ENCODE data around the gene MPPED1.

The MPPED1 gene

GRCh38 chr22:43412808-43413795 lies 1.3 kb downstream of the MPPED1 start:
- DNase-seq (ENCODE audit: low spot score): no peak

GRCh38 chr22:43413826-43414225 lies 2.0 kb downstream of the MPPED1 start:
- DNase-seq (ENCODE audit: low spot score): no peak

- no peak for DNase-seq (ENCODE audit: low spot score)
Observed at GRCh38 chr22:43415681-43416080, 3.9 kb downstream of the MPPED1 start.

- DNase-seq (ENCODE audit: low spot score): no peak
Observed at GRCh38 chr22:43417555-43417954, 5.7 kb downstream of the MPPED1 start.

- no peak for DNase-seq (ENCODE audit: low spot score)
Observed at GRCh38 chr22:43418079-43418825, 6.4 kb downstream of the MPPED1 start.

- no peak for DNase-seq (ENCODE audit: low spot score)
Observed at GRCh38 chr22:43419371-43420080, 7.7 kb downstream of the MPPED1 start.

- DNase-seq (ENCODE audit: low spot score): no peak
Observed at GRCh38 chr22:43421046-43421665, 9.3 kb downstream of the MPPED1 start.

- DNase-seq (ENCODE audit: low spot score): no peak
Observed at GRCh38 chr22:43421914-43422615, 10.3 kb downstream of the MPPED1 start.

GRCh38 chr22:43423046-43423445 lies 11.2 kb downstream of the MPPED1 start:
- DNase-seq (ENCODE audit: low spot score): no peak

- no peak for DNase-seq (ENCODE audit: low spot score)
Observed at GRCh38 chr22:43424201-43424600, 12.4 kb downstream of the MPPED1 start.

GRCh38 chr22:43424666-43425630 lies 13.1 kb downstream of the MPPED1 start:
- no peak for DNase-seq (ENCODE audit: low spot score)

GRCh38 chr22:43425976-43426785 lies 14.4 kb downstream of the MPPED1 start:
- no peak for DNase-seq (ENCODE audit: low spot score)

GRCh38 chr22:43426816-43427215 lies 15.0 kb downstream of the MPPED1 start:
- DNase-seq (ENCODE audit: low spot score): no peak

- DNase-seq (ENCODE audit: low spot score): no peak
Observed at GRCh38 chr22:43427296-43428004, 15.6 kb downstream of the MPPED1 start.

GRCh38 chr22:43428005-43428485 lies 16.2 kb downstream of the MPPED1 start:
- DNase-seq (ENCODE audit: low spot score): no peak

- DNase-seq (ENCODE audit: low spot score): no peak
Observed at GRCh38 chr22:43428521-43428920, 16.7 kb downstream of the MPPED1 start.

- DNase-seq (ENCODE audit: low spot score): no peak
Observed at GRCh38 chr22:43429426-43429825, 17.6 kb downstream of the MPPED1 start.

GRCh38 chr22:43431808-43432554 lies 20.2 kb downstream of the MPPED1 start:
- DNase-seq (ENCODE audit: low spot score): no peak
